SK-N-SH (cell line): ENCODE results near the gene UNC50. TPM values are rescaled to one million over a fixed set of nuclear protein-coding genes. Genes with fewer than 3 reads are reported as not detected.
A peak's percentile ranks its signal among the peaks of the same experiment; 100 is the strongest.

Experiments
- CTCF ChIA-PET: fragments of 300-600, 350-600 bp; formaldehyde crosslinking; extraction: SDS; loops from one replicate; lab custom pipeline; 2021; lab: Yijun Ruan, JAX
- POLR2A ChIA-PET: fragments of 350-600 bp; sonication (Branson Sonifier 250); formaldehyde crosslinking; extraction: SDS; loops from one replicate; lab custom pipeline; 2020; ENCODE audit warnings: antibody characterized with exemption, inconsistent platforms; lab: Yijun Ruan, JAX
- DNase-seq: peaks from one replicate; pipeline ENCODE4 v3.0.0; 2012
- H2AFZ ChIP-seq: fragments of 200-600 bp; sonication (generic); 2 replicates; pipeline ENCODE4 v1.8.1; 2016; ENCODE audit warnings: antibody characterized with exemption, mild to moderate bottlenecking, low read depth
- H3F3A ChIP-seq: fragments of 200-600 bp; sonication (generic); replicated peaks from 2 replicates; pipeline ENCODE3; 2016; ENCODE audit warnings: antibody characterized with exemption, mild to moderate bottlenecking; ENCODE audit not compliant: insufficient read depth
- H3K27ac ChIP-seq, 2 experiments: fragments of 200-500 bp in 1 of 2; fragments of 200-600 bp in 1 of 2; sonication (Bioruptor generic) in 1 of 2; sonication (generic), shearing (Covaris generic) in 1 of 2; 2 replicates each; pipeline versions ENCODE4 v1.5.1 to v1.6.1; 2014 to 2016; ENCODE audit warnings: low read depth in 2 of 2, inconsistent platforms in 1 of 2, low read length in 1 of 2, mild to moderate bottlenecking in 1 of 2, mixed read lengths in 1 of 2
- H3K27me3 ChIP-seq: fragments of 200-600 bp; sonication (generic), shearing (Covaris generic); 2 replicates; pipeline ENCODE4 v1.6.1; 2016; ENCODE audit warnings: mixed run types; ENCODE audit not compliant: insufficient read depth
- H3K36me3 ChIP-seq, 2 experiments: fragments of 200-500 bp in 1 of 2; fragments of 200-600 bp in 1 of 2; sonication (Bioruptor generic) in 1 of 2; sonication (generic) in 1 of 2; replicated peaks in 1 of 2; 2 replicates each; pipeline versions ENCODE3 to v1.5.1; 2014 to 2016; ENCODE audit warnings: low read length in 1 of 2, mild to moderate bottlenecking in 1 of 2; ENCODE audit not compliant: insufficient read depth in 2 of 2, control insufficient read depth in 1 of 2
- H3K4me1 ChIP-seq, 2 experiments: fragments of 200-500 bp in 1 of 2; fragments of 200-600 bp in 1 of 2; sonication (Bioruptor generic) in 1 of 2; sonication (generic), shearing (Covaris generic) in 1 of 2; 2 replicates each; pipeline versions ENCODE4 v1.5.1 to v1.6.1; 2014 to 2016; ENCODE audit warnings: low read depth in 1 of 2, low read length in 1 of 2, mixed run types in 1 of 2; ENCODE audit not compliant: insufficient read depth in 2 of 2, control insufficient read depth in 1 of 2
- H3K4me2 ChIP-seq: fragments of 200-600 bp; sonication (generic), shearing (Covaris generic); 2 replicates; pipeline ENCODE4 v1.6.1; 2017; ENCODE audit warnings: mixed run types
- H3K4me3 ChIP-seq, 2 experiments: fragments of 200-500 bp in 1 of 2; fragments of 200-600 bp in 1 of 2; sonication (Bioruptor generic) in 1 of 2; sonication (generic), shearing (Covaris generic) in 1 of 2; 2 replicates each; pipeline versions ENCODE4 v1.5.1 to v1.8.1; 2014 to 2016; ENCODE audit warnings: low read depth in 2 of 2, inconsistent platforms in 1 of 2, low read length in 1 of 2, mild to moderate bottlenecking in 1 of 2, mixed read lengths in 1 of 2, moderate library complexity in 1 of 2
- H3K79me2 ChIP-seq: fragments of 200-600 bp; sonication (generic); 2 replicates; pipeline ENCODE4 v1.8.1; 2017; ENCODE audit warnings: mild to moderate bottlenecking; ENCODE audit not compliant: insufficient read depth
- H3K9ac ChIP-seq: fragments of 200-600 bp; sonication (generic); 2 replicates; pipeline ENCODE4 v1.6.1; 2017; ENCODE audit warnings: mixed run types
- H3K9me2 ChIP-seq: fragments of 200-600 bp; sonication (generic); 2 replicates; pipeline ENCODE4 v1.6.1; 2017; ENCODE audit warnings: mixed run types
- H3K9me3 ChIP-seq: fragments of 200-600 bp; sonication (generic); 2 replicates; pipeline ENCODE4 v1.6.1; 2017; ENCODE audit warnings: mixed run types, mild to moderate bottlenecking, moderate library complexity
- H4K20me1 ChIP-seq: fragments of 200-600 bp; sonication (generic); 2 replicates; pipeline ENCODE4 v1.6.1; 2017; ENCODE audit warnings: mild to moderate bottlenecking, mixed run types; ENCODE audit not compliant: insufficient read depth
- EP300 ChIP-seq, 2 experiments: IDR thresholded peaks; 2 replicates each; pipeline versions ENCODE4 v1.4.0 to v1.6.1; 2012; ENCODE audit warnings: borderline replicate concordance in 1 of 2, low read depth in 1 of 2, low read length in 1 of 2
- EZH2phosphoT487 ChIP-seq: fragments of 200-600 bp; sonication (generic); IDR thresholded peaks from 2 replicates; pipeline ENCODE4 v1.6.1; 2017; ENCODE audit warnings: low read depth, mixed run types, mild to moderate bottlenecking, antibody characterized with exemption, moderate library complexity, borderline replicate concordance
- FOXM1 ChIP-seq: IDR thresholded peaks from 2 replicates; pipeline ENCODE4 v1.4.0; 2012; ENCODE audit warnings: low read depth, mild to moderate bottlenecking
- GABPA ChIP-seq: IDR thresholded peaks from 2 replicates; pipeline ENCODE4 v1.4.0; 2012; ENCODE audit warnings: low read depth, mild to moderate bottlenecking
- GATA2 ChIP-seq: sonication (generic); formaldehyde crosslinking; IDR thresholded peaks from 2 replicates; pipeline ENCODE4 v1.5.0; 2020; ENCODE audit warnings: mild to moderate bottlenecking, missing genetic modification reagents
- MEF2A ChIP-seq: IDR thresholded peaks from 2 replicates; pipeline ENCODE4 v1.4.0; 2012; ENCODE audit warnings: low read depth, borderline replicate concordance
- NFIC ChIP-seq: IDR thresholded peaks from 2 replicates; pipeline ENCODE4 v1.4.0; 2012; ENCODE audit warnings: borderline replicate concordance
- POLR2AphosphoS5 ChIP-seq: IDR thresholded peaks from 2 replicates; pipeline ENCODE4 v1.6.1; 2012; ENCODE audit warnings: low read depth, low read length
- SIN3A ChIP-seq: IDR thresholded peaks from 2 replicates; pipeline ENCODE4 v1.6.1; 2012; ENCODE audit warnings: low read depth, mild to moderate bottlenecking, low read length, moderate library complexity, borderline replicate concordance
- SMC3 ChIP-seq: IDR thresholded peaks from 2 replicates; pipeline ENCODE4 v1.6.1; 2012; ENCODE audit warnings: low read depth, low read length, improper control_type of control experiment
- TAF1 ChIP-seq: IDR thresholded peaks from 2 replicates; pipeline ENCODE4 v1.6.1; 2012; ENCODE audit warnings: low read depth, mild to moderate bottlenecking, low read length, moderate library complexity, borderline replicate concordance
- TEAD4 ChIP-seq: IDR thresholded peaks from 2 replicates; pipeline ENCODE4 v1.4.0; 2012; ENCODE audit warnings: mild to moderate bottlenecking, borderline replicate concordance; ENCODE audit not compliant: insufficient read depth
- YY1 ChIP-seq: IDR thresholded peaks from 2 replicates; pipeline ENCODE4 v1.4.0; 2012; ENCODE audit warnings: low read depth, mild to moderate bottlenecking
- WGBS: methylation state at CpG from one replicate; pipeline ENCODE4 v1.1.6; 2017; ENCODE audit warnings: low lambda C conversion rate; 5-methylcytosine and 5-hydroxymethylcytosine counted together
- polyA plus RNA-seq, 3 experiments: library from polyadenylated mRNA; depleted of rRNA; stranded (reverse); fragments of >200 nt; gene quantifications; 2 replicates each; pipeline ENCODE4 v1.2.3, GENCODE V29; 2012
- TF ChIP-seq, protein P1 (sequence below): fragments of 200-600 bp; sonication (generic); IDR thresholded peaks from 2 replicates; pipeline ENCODE4 v1.6.1; 2017; ENCODE audit warnings: antibody characterized with exemption, mild to moderate bottlenecking, moderate library complexity
- TF ChIP-seq, protein P2 (sequence below): IDR thresholded peaks from 2 replicates; pipeline ENCODE4 v1.4.0; 2012; ENCODE audit warnings: low read depth, borderline replicate concordance
- TF ChIP-seq, protein P3 (sequence below): IDR thresholded peaks from 2 replicates; pipeline ENCODE4 v1.4.0; 2012; ENCODE audit warnings: low read depth, borderline replicate concordance
- TF ChIP-seq, protein P4 (sequence below): IDR thresholded peaks from 2 replicates; pipeline ENCODE4 v1.6.1; 2012; ENCODE audit warnings: mild to moderate bottlenecking, low read depth, low read length, moderate library complexity

UNC50 gene
- polyA plus RNA-seq, 1 of the 3 experiments (the other 2 are of a cell fraction) = 46.9 TPM

DNA sequence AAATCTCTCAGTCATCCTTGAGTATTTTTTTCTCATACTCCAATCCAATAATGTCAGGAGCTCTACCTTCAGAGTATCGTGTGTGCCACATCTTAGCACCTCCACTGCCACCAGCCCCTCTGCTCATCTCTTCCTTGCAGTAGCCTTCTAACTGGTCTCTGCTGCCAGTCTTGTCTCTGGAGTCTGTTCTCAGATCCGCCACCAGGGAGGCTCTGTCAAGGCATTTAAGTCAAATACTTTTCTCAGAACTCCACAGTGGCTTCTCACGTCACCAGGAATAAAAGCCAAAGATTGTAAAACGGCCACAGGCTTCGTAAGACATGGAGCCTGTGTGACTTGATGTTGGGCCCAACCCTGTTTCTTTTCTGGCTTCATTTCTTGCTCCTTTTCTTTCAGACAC lies 7.1 kb downstream of the UNC50 start:
- no peak overlapping the region for H3K4me2 ChIP-seq
- no peak overlapping the region for H3K4me3 ChIP-seq
- POLR2A ChIA-PET = no interaction called here
- H3K9me2 ChIP-seq = no peaks in the 10 kb centered on the region
- H3K9me3 ChIP-seq = no peaks in the 10 kb centered on the region
- H4K20me1 ChIP-seq = no peaks in the 10 kb centered on the region
- H3K79me2 ChIP-seq = peaks cover 12% of the 10 kb centered on the region
- no peak for DNase-seq
- H3K27me3 ChIP-seq = no peaks in the 10 kb centered on the region
- no peak for TF ChIP-seq EP300 (IDR thresholded peaks at IDR 0.05; ENCODE audit: borderline replicate concordance in 1 of 2, low read depth in 1 of 2, low read length in 1 of 2)
- TF ChIP-seq POLR2AphosphoS5 = no peak
- no peak for TF ChIP-seq EZH2phosphoT487
- TF ChIP-seq FOXM1 = no peak
- TF ChIP-seq, protein P1, sequence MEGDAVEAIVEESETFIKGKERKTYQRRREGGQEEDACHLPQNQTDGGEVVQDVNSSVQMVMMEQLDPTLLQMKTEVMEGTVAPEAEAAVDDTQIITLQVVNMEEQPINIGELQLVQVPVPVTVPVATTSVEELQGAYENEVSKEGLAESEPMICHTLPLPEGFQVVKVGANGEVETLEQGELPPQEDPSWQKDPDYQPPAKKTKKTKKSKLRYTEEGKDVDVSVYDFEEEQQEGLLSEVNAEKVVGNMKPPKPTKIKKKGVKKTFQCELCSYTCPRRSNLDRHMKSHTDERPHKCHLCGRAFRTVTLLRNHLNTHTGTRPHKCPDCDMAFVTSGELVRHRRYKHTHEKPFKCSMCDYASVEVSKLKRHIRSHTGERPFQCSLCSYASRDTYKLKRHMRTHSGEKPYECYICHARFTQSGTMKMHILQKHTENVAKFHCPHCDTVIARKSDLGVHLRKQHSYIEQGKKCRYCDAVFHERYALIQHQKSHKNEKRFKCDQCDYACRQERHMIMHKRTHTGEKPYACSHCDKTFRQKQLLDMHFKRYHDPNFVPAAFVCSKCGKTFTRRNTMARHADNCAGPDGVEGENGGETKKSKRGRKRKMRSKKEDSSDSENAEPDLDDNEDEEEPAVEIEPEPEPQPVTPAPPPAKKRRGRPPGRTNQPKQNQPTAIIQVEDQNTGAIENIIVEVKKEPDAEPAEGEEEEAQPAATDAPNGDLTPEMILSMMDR = peak; percentile 16; the same call in 1 of the 2 replicates
- TF ChIP-seq SIN3A = no peak
- no peak for TF ChIP-seq GATA2 (CRISPR knock-in tag)
- TF ChIP-seq NFIC = no peak
- H3K9ac ChIP-seq = no peak overlapping the region
- H3F3A ChIP-seq = no peaks in the 10 kb centered on the region
- H3K36me3 ChIP-seq = peaks cover 64 to 83% of the 10 kb centered on the region in 2 experiments
- 92% methylated on average over 5 of the region's 5 CpGs for WGBS
- peaks cover 0 to 5% of the 10 kb centered on the region in 2 experiments; a peak in 3 of 4 replicates for H3K4me1 ChIP-seq
- H2AFZ ChIP-seq = no peak overlapping the region
- CTCF ChIA-PET = no interaction called here
- no peak overlapping the region for H3K27ac ChIP-seq

DNA sequence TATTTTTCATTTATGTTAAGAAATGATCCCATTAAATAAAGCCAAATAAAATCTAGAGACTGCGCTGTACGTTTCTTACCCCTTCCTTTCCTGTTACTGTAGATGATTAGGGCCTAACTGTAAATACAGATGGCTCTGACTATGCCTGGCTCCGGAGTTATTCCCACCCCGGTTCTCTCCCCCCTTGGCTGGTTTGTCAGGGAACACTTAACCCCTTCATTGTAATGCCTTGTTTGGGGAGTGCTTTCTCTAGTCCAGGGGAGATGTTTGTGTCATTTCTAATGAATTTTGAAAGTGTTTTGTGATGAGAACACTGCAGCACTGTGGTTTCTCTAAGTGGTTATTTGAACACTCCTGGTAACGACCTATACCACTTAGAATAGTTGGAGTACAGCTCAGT lies 8.8 kb downstream of the UNC50 start:
- TF ChIP-seq EP300 (IDR thresholded peaks at IDR 0.05; ENCODE audit: borderline replicate concordance in 1 of 2, low read depth in 1 of 2, low read length in 1 of 2) = no peak
- TF ChIP-seq, protein P2, sequence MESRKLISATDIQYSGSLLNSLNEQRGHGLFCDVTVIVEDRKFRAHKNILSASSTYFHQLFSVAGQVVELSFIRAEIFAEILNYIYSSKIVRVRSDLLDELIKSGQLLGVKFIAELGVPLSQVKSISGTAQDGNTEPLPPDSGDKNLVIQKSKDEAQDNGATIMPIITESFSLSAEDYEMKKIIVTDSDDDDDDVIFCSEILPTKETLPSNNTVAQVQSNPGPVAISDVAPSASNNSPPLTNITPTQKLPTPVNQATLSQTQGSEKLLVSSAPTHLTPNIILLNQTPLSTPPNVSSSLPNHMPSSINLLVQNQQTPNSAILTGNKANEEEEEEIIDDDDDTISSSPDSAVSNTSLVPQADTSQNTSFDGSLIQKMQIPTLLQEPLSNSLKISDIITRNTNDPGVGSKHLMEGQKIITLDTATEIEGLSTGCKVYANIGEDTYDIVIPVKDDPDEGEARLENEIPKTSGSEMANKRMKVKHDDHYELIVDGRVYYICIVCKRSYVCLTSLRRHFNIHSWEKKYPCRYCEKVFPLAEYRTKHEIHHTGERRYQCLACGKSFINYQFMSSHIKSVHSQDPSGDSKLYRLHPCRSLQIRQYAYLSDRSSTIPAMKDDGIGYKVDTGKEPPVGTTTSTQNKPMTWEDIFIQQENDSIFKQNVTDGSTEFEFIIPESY = no peak
- no peak for TF ChIP-seq YY1
- no peak for TF ChIP-seq MEF2A
- TF ChIP-seq TEAD4 = no peak
- TF ChIP-seq, protein P3, sequence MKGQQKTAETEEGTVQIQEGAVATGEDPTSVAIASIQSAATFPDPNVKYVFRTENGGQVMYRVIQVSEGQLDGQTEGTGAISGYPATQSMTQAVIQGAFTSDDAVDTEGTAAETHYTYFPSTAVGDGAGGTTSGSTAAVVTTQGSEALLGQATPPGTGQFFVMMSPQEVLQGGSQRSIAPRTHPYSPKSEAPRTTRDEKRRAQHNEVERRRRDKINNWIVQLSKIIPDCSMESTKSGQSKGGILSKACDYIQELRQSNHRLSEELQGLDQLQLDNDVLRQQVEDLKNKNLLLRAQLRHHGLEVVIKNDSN = no peak
- TF ChIP-seq GATA2 (CRISPR knock-in tag) = no peak
- TF ChIP-seq TAF1 = no peak
- TF ChIP-seq NFIC = no peak
- TF ChIP-seq SMC3 = no peak
- TF ChIP-seq, protein P4, sequence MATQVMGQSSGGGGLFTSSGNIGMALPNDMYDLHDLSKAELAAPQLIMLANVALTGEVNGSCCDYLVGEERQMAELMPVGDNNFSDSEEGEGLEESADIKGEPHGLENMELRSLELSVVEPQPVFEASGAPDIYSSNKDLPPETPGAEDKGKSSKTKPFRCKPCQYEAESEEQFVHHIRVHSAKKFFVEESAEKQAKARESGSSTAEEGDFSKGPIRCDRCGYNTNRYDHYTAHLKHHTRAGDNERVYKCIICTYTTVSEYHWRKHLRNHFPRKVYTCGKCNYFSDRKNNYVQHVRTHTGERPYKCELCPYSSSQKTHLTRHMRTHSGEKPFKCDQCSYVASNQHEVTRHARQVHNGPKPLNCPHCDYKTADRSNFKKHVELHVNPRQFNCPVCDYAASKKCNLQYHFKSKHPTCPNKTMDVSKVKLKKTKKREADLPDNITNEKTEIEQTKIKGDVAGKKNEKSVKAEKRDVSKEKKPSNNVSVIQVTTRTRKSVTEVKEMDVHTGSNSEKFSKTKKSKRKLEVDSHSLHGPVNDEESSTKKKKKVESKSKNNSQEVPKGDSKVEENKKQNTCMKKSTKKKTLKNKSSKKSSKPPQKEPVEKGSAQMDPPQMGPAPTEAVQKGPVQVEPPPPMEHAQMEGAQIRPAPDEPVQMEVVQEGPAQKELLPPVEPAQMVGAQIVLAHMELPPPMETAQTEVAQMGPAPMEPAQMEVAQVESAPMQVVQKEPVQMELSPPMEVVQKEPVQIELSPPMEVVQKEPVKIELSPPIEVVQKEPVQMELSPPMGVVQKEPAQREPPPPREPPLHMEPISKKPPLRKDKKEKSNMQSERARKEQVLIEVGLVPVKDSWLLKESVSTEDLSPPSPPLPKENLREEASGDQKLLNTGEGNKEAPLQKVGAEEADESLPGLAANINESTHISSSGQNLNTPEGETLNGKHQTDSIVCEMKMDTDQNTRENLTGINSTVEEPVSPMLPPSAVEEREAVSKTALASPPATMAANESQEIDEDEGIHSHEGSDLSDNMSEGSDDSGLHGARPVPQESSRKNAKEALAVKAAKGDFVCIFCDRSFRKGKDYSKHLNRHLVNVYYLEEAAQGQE = no peak
- TF ChIP-seq POLR2AphosphoS5 = no peak
- no peak for TF ChIP-seq GABPA
- Histone ChIP-seq H3K4me1 (no peaks in the 10 kb centered on the region), H3F3A (no peaks in the 10 kb centered on the region), H3K36me3 (peaks cover 51 to 69% of the 10 kb centered on the region in 2 experiments), H4K20me1 (no peaks in the 10 kb centered on the region), H3K4me2 (no peak overlapping the region), H3K27ac (no peak overlapping the region), H3K9ac (no peak overlapping the region), H3K9me3 (no peaks in the 10 kb centered on the region), H3K79me2 (no peaks in the 10 kb centered on the region; the same call in 1 of the 2 replicates), H2AFZ (no peak overlapping the region), H3K27me3 (no peaks in the 10 kb centered on the region), H3K4me3 (no peak overlapping the region), H3K9me2 (no peaks in the 10 kb centered on the region)
- CTCF ChIA-PET = interaction anchor here (1.2 kb wide), 1 partner anchor 33 kb away, joined by 4 read pairs; no protein-coding TSS in a partner anchor
- DNase-seq = no peak
- POLR2A ChIA-PET = no interaction called here
- 70% methylated on average over 5 of the region's 5 CpGs for WGBS
